ENCODE data around the gene ZNF653.
"Not testable (repeated sequence)": the region's sequence is repeated elsewhere in the genome, so short reads cannot be mapped to it uniquely, and the experiment has no call there.

Gene ZNF653

GRCh38 chr19:11456659-11457058 lies 49.0 kb downstream of the ZNF653 start:
- Histone ChIP-seq H3K4me3 (replicated peaks; ENCODE audit: insufficient read depth, low read length) (no peak overlapping the region), H3K27ac (replicated peaks) (no peak overlapping the region), H3K27me3 (ENCODE audit: insufficient read depth, poor library complexity, severe bottlenecking) (no peaks in the 10 kb centered on the region)
- TF ChIP-seq REST (IDR thresholded peaks at IDR 0.05; ENCODE audit: insufficient replicate concordance, low read depth) (no peak), SPI1 (IDR thresholded peaks at IDR 0.05; ENCODE audit: borderline replicate concordance, low read depth) (no peak), POLR2AphosphoS5 (IDR thresholded peaks at IDR 0.05; ENCODE audit: low read depth) (no peak), GABPA (IDR thresholded peaks at IDR 0.05; ENCODE audit: low read depth) (no peak)
- TF ChIP-seq, protein P1, sequence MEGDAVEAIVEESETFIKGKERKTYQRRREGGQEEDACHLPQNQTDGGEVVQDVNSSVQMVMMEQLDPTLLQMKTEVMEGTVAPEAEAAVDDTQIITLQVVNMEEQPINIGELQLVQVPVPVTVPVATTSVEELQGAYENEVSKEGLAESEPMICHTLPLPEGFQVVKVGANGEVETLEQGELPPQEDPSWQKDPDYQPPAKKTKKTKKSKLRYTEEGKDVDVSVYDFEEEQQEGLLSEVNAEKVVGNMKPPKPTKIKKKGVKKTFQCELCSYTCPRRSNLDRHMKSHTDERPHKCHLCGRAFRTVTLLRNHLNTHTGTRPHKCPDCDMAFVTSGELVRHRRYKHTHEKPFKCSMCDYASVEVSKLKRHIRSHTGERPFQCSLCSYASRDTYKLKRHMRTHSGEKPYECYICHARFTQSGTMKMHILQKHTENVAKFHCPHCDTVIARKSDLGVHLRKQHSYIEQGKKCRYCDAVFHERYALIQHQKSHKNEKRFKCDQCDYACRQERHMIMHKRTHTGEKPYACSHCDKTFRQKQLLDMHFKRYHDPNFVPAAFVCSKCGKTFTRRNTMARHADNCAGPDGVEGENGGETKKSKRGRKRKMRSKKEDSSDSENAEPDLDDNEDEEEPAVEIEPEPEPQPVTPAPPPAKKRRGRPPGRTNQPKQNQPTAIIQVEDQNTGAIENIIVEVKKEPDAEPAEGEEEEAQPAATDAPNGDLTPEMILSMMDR (IDR thresholded peaks at IDR 0.05; ENCODE audit: insufficient read depth, low read length) = no peak
- no peak for DNase-seq (ENCODE audit: low read depth in 1 of 2, low spot score in 1 of 2)

DNA sequence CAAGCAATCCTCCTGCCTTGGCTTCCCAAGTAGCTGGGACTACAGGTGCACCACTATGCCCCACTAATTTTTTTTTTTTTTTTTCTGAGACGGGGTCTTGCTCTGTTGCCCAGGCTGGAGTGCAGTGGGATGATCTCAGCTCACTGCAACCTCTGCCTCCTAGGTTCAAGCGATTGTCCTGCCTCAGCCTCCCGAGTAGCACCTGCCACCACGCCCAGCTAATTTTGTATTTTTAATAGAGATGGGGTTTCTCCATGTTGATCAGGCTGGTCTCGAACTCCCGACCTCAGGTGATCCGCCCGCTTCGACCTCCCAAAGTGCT lies 50.4 kb downstream of the ZNF653 start:
- H3K27ac ChIP-seq (replicated peaks); H3K4me3 ChIP-seq (replicated peaks; ENCODE audit: insufficient read depth, low read length); DNase-seq (ENCODE audit: low read depth in 1 of 2, low spot score in 1 of 2); H3K27me3 ChIP-seq (ENCODE audit: insufficient read depth, poor library complexity, severe bottlenecking): not testable (repeated sequence)

DNA sequence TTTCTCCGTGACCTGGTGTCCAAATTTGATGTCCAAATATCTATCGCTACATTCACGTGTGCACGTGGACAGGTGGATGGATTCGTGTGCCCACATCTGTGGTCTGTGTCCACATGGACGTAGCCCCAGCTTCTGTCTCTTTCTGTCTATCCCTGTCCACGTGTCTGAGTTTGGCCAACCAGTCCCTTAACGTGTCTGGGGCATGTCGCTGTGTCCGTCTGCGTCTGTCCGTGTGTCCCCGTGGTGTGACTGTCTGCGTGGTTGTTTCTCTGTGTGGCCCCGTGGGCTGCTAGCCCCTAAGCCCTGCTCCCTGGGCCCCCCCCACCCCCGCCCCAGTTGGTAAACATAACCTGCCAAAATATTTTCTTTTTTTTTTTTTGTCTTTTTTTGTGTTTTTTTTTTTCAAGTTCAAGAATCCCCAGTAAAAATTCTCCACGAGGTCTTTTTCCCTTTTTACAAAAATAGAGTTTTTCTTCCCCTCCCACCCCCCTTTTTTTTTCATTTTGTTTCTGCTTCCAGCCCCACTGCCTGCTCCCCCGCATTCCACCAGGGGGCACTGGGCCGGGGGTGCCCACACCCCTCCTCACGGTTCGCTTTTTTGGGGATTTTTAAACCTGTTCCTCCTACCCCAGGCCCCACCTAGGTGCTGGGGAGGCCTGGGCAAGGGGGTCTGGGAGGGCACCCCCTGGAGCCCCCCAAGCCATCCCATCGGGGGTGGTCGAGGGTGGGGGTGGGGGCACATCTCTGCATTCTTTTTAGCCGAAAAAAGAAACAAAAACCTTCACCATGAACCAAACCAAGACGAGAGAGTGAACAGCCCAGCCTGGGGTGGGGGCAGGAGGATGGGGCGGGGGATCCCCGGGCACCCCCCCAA lies 51.9 kb downstream of the ZNF653 start:
- Histone ChIP-seq H3K27me3 (ENCODE audit: insufficient read depth, poor library complexity, severe bottlenecking) (no peaks in the 10 kb centered on the region), H3K27ac (replicated peaks) (no peak overlapping the region), H3K4me3 (replicated peaks; ENCODE audit: insufficient read depth, low read length) (no peak overlapping the region)
- no peak for TF ChIP-seq GABPA (IDR thresholded peaks at IDR 0.05; ENCODE audit: low read depth)
- TF ChIP-seq REST (IDR thresholded peaks at IDR 0.05; ENCODE audit: insufficient replicate concordance, low read depth) = no peak
- TF ChIP-seq SPI1 (IDR thresholded peaks at IDR 0.05; ENCODE audit: borderline replicate concordance, low read depth) = no peak
- no peak for TF ChIP-seq POLR2AphosphoS5 (IDR thresholded peaks at IDR 0.05; ENCODE audit: low read depth)
- TF ChIP-seq, protein P1 (IDR thresholded peaks at IDR 0.05; ENCODE audit: insufficient read depth, low read length) = no peak
- no peak for DNase-seq (ENCODE audit: low read depth in 1 of 2, low spot score in 1 of 2)

DNA sequence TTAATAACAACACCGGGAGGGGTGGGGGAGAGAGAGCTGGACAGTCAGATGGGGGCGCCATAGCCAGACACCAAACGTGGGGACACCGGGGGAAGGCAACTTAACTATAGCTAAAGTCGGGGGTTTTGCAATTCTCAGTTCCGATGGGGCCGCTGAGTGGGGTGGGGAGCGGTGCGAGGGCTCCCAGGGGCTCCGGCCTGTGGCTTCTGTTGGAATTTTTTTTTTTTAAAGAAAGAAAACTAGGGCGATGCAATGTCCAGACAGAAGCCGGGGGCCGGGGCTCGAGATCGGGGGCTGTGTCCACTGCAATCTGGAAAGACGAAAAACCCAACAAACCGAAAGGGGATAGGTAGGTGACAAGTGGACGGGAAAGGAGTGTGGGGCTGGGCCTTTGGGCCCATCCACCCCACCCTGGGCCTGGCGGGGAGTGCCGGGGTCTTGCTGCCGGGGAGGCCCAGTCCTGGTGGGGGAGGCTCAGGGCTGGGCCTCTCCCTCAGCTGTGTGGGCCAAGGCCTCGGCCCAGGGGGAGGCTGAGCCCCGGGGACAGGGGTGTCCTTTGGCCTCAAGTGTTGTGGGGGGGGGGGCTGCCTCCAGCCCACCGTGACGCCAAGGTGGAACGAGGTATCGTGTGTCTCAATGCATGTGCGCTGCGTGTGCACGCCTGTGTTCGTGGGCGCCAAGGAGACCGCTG lies 52.9 kb downstream of the ZNF653 start:
- no peak for DNase-seq (ENCODE audit: low read depth in 1 of 2, low spot score in 1 of 2)
- TF ChIP-seq SPI1 (IDR thresholded peaks at IDR 0.05; ENCODE audit: borderline replicate concordance, low read depth) (no peak), POLR2AphosphoS5 (IDR thresholded peaks at IDR 0.05; ENCODE audit: low read depth) (no peak), REST (IDR thresholded peaks at IDR 0.05; ENCODE audit: insufficient replicate concordance, low read depth) (no peak)
- TF ChIP-seq, protein P1 (IDR thresholded peaks at IDR 0.05; ENCODE audit: insufficient read depth, low read length) = no peak
- Histone ChIP-seq H3K4me3 (replicated peaks; ENCODE audit: insufficient read depth, low read length) (no peak overlapping the region), H3K27me3 (ENCODE audit: insufficient read depth, poor library complexity, severe bottlenecking) (no peaks in the 10 kb centered on the region), H3K27ac (replicated peaks) (no peak overlapping the region)
